Activated T-helper 1 cell treated with Interleukin-2 at 50 U/mL for 16 hours (primary cell): ENCODE data around the gene MYH7.
"Not testable (repeated sequence)": the region's sequence is repeated elsewhere in the genome, so short reads cannot be mapped to it uniquely, and the experiment has no call there.

Source experiments
- DNase-seq: peaks from one replicate; pipeline ENCODE4 v3.0.0-alpha.2; 2020; ENCODE audit warnings: low read depth

The MYH7 gene

GRCh38 chr14:23406725-23407355 lies 28.6 kb downstream of the MYH7 start:
- no peak for DNase-seq

GRCh38 chr14:23406244-23406643 lies 29.2 kb downstream of the MYH7 start:
- no peak for DNase-seq

- DNase-seq, result no peak
Measured at GRCh38 chr14:23405516-23406025, 29.9 kb downstream of the MYH7 start.

GRCh38 chr14:23405096-23405495 lies 30.4 kb downstream of the MYH7 start:
- no peak for DNase-seq

- DNase-seq, result no peak
Measured at GRCh38 chr14:23404331-23404900, 31.0 kb downstream of the MYH7 start.

GRCh38 chr14:23403908-23404307 lies 31.6 kb downstream of the MYH7 start:
- DNase-seq, result no peak

- no peak for DNase-seq
Measured at GRCh38 chr14:23403139-23403438, 32.4 kb downstream of the MYH7 start.

- no peak for DNase-seq
Measured at GRCh38 chr14:23402296-23403138, 32.9 kb downstream of the MYH7 start.

GRCh38 chr14:23401291-23401690 lies 34.2 kb downstream of the MYH7 start:
- DNase-seq, result no peak

- DNase-seq, result not testable (repeated sequence)
Measured at GRCh38 chr14:23400496-23401149, 34.8 kb downstream of the MYH7 start.

- DNase-seq, result no peak
Measured at GRCh38 chr14:23399591-23399990, 35.9 kb downstream of the MYH7 start.

- no peak for DNase-seq
Measured at GRCh38 chr14:23399136-23399535, 36.3 kb downstream of the MYH7 start.

GRCh38 chr14:23398348-23398747 lies 37.1 kb downstream of the MYH7 start:
- DNase-seq, result no peak

- DNase-seq, result no peak
Measured at GRCh38 chr14:23396781-23397407, 38.6 kb downstream of the MYH7 start.

GRCh38 chr14:23396126-23396525 lies 39.3 kb downstream of the MYH7 start:
- no peak for DNase-seq

GRCh38 chr14:23392613-23393012 lies 42.8 kb downstream of the MYH7 start:
- DNase-seq, result no peak

- DNase-seq, result not testable (repeated sequence)
Measured at GRCh38 chr14:23389871-23390270, 45.6 kb downstream of the MYH7 start.

GRCh38 chr14:23389396-23389795 lies 46.1 kb downstream of the MYH7 start:
- DNase-seq, result no peak

GRCh38 chr14:23388996-23389395 lies 46.5 kb downstream of the MYH7 start:
- no peak for DNase-seq

- no peak for DNase-seq
Measured at GRCh38 chr14:23387916-23388882, 47.3 kb downstream of the MYH7 start.

- no peak for DNase-seq
Measured at GRCh38 chr14:23386999-23387398, 48.5 kb downstream of the MYH7 start.
